GM19238 (cell line): Measurements from ENCODE around the gene KCNH8.
"Not testable (repeated sequence)": the region's sequence is repeated elsewhere in the genome, so short reads cannot be mapped to it uniquely, and the experiment has no call there.

Experiments
- DNase-seq: peaks from one replicate; pipeline ENCODE4 v3.0.0; 2011; ENCODE audit warnings: low spot score; ENCODE audit not compliant: insufficient read length

KCNH8 gene

DNA sequence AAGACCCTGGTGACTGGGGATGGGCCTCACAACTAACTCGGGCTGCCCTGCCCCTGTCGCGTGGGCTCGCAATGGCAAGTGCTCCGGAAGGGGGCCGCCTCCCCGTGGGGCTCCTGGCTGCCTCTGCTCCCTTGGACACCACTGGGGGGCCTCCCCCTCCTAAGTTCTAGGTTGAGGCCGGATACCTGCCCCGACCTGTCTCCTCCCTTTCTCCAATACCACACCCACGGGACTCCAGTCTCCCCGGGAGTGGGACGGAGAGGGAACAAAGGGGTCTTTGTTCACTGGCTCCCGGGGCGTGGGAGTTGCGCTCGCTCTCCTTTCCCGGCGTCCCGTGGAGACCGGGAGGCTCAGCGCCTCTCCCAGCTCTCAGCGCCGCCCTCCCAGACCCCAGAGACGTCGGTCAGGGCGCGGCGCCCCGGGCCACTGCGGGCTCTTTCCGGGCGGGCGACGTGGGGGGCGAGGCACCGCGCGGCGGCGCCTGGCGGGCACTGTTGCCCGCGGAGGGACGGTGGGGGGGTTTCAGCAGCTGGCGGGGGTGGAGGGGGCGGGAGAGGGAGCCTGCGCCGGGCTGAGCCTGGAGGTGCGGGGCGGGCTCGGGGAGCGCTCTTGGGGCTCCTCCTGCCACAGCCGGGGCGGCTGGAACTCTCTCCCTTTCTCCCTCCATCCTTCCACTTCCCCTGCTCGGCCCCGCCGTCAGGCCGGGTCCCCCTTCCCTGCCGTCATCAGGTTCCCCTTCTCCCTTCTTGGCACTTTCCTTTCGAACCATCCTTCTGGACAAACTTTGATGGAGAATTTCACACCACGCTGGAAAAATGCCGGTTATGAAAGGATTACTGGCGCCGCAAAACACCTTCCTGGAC, at the start of gene KCNH8:
Gene KCNH8, plus strand, starts transcription at position 606 of the 863 bp plus-strand sequence. Its CDS starts 210 bp downstream, at position 816.
- no peak for DNase-seq

GRCh38 chr3:19102654-19103290, 45.5 kb upstream of the KCNH8 start:
- DNase-seq: not testable (repeated sequence)

DNA sequence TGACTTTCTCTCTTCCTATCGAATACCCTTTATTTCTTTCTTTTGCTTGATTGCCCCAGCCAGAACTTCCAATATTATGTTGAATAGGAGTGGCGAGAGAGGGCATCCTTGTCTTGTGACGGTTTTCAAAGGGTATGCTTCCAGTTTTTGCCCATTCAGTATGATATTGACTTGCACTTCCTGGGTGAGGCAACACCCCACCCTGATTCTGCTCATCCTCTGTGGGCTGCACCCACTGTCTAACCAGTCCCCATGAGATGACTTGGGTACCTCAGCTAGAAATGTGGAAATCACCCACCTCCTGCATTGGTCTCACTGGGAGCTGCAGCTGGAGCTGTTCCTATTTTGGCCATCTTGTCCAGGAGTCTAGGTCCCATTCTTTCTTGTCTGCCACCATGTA, 44.8 kb upstream of the KCNH8 start:
- no peak for DNase-seq

GRCh38 chr3:19104459-19104858, 43.9 kb upstream of the KCNH8 start:
- no peak for DNase-seq

- no peak for DNase-seq
Measured at GRCh38 chr3:19105826-19106225, 42.5 kb upstream of the KCNH8 start.

DNA sequence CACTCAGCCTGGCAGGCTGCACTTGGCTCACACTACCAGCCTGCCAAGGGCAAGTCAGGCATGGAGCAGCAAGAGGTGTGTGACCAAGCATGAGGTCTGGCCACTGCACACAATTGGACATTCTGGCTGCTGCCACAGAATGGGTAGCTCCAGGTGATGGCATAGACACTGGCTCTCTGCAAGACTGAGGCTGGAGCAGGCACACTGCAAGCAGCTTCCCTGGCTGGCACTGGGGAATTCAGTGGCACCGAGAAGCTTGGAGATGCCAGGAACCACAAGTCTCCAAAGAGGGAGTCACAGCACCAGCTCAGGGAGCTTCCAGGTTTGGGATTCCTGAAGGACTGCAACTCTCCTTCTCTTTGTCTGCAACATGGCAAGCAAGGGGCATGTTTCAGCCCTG, 42.0 kb upstream of the KCNH8 start:
- no peak for DNase-seq

DNA sequence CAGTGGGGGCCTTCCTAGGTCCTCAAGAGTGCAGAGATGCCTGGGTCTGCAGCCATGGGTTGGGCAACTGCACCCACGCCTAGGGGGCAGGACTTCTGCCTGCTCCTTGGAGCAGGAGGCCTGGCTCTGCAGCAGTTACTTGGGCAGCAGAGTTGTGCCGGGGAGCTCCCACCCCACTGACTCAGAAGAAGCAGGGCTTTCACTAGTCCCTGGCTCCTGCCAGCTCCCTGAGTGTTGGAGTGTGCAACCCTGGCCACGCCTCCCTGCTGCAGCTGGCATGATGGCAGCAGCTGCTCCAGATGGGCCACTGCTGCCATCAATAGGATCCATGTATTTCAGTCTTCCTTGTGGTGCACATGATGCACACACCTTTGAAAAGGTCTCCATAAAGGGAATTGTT, 40.6 kb upstream of the KCNH8 start:
- no peak for DNase-seq

DNA sequence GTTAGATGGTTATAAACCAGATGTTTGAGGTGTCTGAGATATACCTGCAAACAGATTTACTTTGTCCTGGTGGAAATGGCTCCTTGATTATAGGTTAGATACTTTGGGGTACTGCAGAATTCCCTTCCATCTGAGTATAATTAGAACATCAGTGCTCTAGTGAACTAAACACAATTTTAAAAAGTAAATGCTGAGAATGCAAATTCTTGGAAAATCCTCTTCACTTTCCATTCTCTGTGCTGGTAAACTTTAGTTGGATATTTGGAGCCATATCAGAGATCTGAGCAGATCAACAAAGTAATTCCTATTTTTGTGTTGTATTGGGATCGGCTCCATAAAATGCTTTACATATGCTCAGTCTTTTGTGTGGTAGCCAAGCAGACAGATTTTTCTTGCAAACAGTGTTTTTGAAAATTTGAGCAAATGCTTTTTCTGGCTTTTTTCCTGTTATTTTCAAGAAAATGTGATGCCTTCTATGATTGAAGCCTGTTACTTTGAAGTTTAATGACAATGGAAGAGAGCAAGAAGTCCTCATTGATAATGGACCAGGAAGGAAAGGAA, 37.9 kb upstream of the KCNH8 start:
- DNase-seq: no peak

DNA sequence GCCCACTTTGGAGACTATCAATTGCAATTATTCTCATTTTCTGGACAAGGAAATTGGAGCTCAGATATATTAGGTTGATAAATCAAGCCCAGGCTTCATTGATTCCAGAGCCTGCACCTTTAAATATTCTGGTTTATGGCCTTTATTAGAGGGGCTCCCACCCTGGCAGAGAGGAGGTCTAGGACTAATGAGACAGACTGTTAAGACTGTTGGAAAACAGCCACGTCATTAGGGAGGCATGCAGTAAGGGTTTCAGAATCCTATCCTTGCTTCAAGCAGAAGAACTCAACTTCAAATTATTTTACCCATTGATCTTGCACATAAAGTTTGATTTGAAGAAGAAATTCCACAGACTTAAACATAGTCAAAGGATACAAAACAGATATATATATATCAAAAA, 33.8 kb upstream of the KCNH8 start:
- DNase-seq: no peak

- no peak for DNase-seq
Measured at GRCh38 chr3:19116239-19116638, 32.1 kb upstream of the KCNH8 start.

GRCh38 chr3:19124752-19125151, 23.6 kb upstream of the KCNH8 start:
- no peak for DNase-seq

GRCh38 chr3:19139863-19140262, 8.4 kb upstream of the KCNH8 start:
- no peak for DNase-seq

GRCh38 chr3:19146685-19147650, 1.3 kb upstream of the KCNH8 start:
- DNase-seq: peak; percentile 21

DNA sequence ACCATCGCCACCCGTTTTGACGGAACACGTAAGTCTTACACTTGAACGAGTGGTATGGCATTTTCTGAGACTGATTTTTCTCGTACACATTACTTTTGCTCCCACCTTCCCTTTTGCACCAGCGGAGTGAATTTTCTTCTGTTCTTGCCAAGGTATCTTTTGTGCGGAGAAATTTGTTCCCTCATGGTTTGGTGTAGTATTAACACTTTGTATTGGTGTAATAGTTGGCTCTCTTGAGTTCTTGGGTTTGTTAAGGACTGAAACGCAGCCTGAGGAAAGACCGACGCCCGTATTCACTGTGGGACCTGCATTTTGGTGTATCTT, 420 bp downstream of the KCNH8 start:
- DNase-seq: no peak

GRCh38 chr3:19149368-19149767, 1.1 kb downstream of the KCNH8 start:
- no peak for DNase-seq

DNA sequence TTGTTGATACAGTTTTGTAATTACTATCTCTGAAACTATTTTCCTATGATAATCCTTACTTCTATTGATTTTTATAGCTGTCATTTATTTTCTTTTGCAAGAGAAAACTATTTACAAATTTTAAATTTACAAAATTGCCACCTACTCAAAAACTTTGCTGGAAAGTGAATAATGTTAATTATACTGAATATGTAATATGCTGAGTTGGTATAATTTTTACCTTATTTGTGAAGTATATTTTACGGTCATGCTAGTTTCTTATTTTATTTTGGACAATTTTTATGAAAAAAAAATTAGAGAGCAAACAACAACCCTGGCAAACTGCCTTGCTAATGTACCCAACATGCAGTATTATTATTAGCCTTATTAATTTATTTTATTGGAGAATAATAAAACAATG, 2.9 kb downstream of the KCNH8 start:
- DNase-seq: no peak

DNA sequence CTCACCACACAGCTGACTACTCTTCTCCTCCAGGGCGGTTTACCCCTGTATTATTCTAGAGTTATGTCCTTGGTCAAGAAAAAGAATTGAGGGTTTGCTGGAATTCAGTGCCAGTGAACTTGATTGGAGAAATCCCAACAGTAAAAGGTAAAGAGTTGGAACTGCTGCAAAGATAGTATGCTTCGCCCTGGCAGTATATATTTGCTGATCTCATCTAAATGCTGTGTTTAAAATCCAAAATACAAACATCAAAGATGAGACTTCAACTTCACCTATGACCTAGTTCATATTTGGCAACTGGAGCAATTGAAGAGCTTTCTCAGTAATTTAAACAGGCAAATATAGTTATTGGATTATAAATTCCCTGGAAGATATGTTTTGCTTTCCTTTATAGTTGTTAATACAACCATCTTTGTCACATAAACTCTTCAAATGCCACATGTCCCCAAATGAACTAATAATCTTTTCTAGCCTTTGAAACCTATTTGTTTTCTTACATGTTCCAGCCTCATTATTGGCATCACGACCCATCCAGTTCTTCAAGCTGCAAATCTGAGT, 6.5 kb downstream of the KCNH8 start:
- DNase-seq: no peak

GRCh38 chr3:19155375-19155774, 7.1 kb downstream of the KCNH8 start:
- DNase-seq: no peak

GRCh38 chr3:19159966-19160635, 11.8 kb downstream of the KCNH8 start:
- DNase-seq: no peak

DNA sequence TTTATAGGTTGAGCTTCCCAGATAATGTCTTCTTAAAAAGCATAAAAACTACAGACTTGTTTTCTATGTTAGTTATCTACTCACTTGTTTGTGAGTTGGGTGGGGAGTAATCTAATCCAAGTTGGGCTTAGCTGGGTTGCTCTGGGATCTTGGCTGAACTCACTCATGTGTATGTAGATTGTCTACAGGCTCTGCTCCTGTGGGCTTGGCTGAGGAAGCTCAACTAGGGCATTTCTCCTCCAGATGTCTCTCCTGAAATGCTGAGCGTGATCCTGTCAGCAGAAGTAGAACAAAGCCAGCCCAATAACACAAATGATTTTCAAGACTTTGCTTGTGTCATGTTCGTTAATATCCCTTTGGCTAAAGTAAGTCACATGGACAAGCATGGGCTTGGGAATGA, 17.3 kb downstream of the KCNH8 start:
- DNase-seq: no peak

- no peak for DNase-seq
Measured at GRCh38 chr3:19171794-19172193, 23.5 kb downstream of the KCNH8 start.
